Measurements from ENCODE around the gene SORBS2. TPM values are rescaled to one million over a fixed set of nuclear protein-coding genes. Genes with fewer than 3 reads are reported as not detected.
A peak's percentile ranks its signal among the peaks of the same experiment; 100 is the strongest.

SORBS2 gene
- total and polyA plus RNA-seq, 2 of the 8 experiments (the other 6 are each of a cell fraction or from before 2014, with no cell fraction given), result 73.0 to 87.1 TPM

GRCh38 chr4:185560316-185560715 lies 251.7 kb downstream of the SORBS2 start:
- Histone ChIP-seq H2BK12ac (ENCODE audit: low read depth, low read length) (peak overlapping the region; percentile 75; the same call in 1 of the 2 replicates), H3K27ac (ENCODE audit: low read depth, low read length) (no peak overlapping the region), H3K79me2 (ENCODE audit: control insufficient read depth in 1 of 2, insufficient read depth in 2 of 2, low read length in 2 of 2) (no peaks in the 10 kb centered on the region), H3K18ac (ENCODE audit: extremely low read depth, low read length) (peak overlapping the region; percentile 48; the same call in 1 of the 2 replicates), H3K4me3 (ENCODE audit: extremely low read depth in 1 of 4, insufficient read depth in 2 of 4, low read depth in 3 of 4, low read length in 4 of 4) (no peak overlapping the region), H4K91ac (replicated peaks; ENCODE audit: insufficient read length, low read length) (no peak overlapping the region), H3K4ac (replicated peaks; ENCODE audit: insufficient read length, low read depth, low read length) (no peak overlapping the region), H3K36me3 (ENCODE audit: control insufficient read depth in 2 of 4, insufficient read depth in 4 of 4, low read length in 3 of 4) (no peaks in the 10 kb centered on the region), H3K27me3 (replicated peaks in 1 of 4; ENCODE audit: control insufficient read depth in 3 of 4, extremely low read depth in 1 of 4, insufficient read depth in 3 of 4, low read length in 3 of 4) (0 out of 7 replicates have a peak, but pooled peaks cover 0 to 3% (median 0%) of the 10 kb centered on the region in 4 experiments), H2BK120ac (replicated peaks; ENCODE audit: low read depth, low read length) (no peak overlapping the region), H2AK5ac (ENCODE audit: low read depth, low read length) (no peak overlapping the region), H4K20me1 (replicated peaks in 1 of 2; ENCODE audit: control insufficient read depth in 1 of 2, insufficient read depth in 2 of 2, low read length in 2 of 2) (no peaks in the 10 kb centered on the region), H2AFZ (ENCODE audit: low read length) (0 out of 2 replicates have a peak overlapping the region, but pooled peaks have one; percentile 2), H3K9me3 (ENCODE audit: insufficient read depth in 2 of 2, low read depth in 1 of 2, low read length in 1 of 2) (peaks cover 4 to 5% of the 10 kb centered on the region in 2 experiments; a peak in 2 of 4 replicates), H2BK5ac (ENCODE audit: low read depth, low read length) (0 out of 2 replicates have a peak overlapping the region, but pooled peaks have one; percentile 60), H2BK15ac (ENCODE audit: low read length) (no peak overlapping the region), H3K14ac (ENCODE audit: insufficient read length) (no peak overlapping the region), H3K79me1 (ENCODE audit: low read depth, low read length) (no peaks in the 10 kb centered on the region), H3K56ac (replicated peaks; ENCODE audit: insufficient read length, low read depth, low read length) (no peak overlapping the region), H3K4me1 (replicated peaks in 1 of 4; ENCODE audit: control insufficient read depth in 3 of 4, insufficient read depth in 4 of 4, low read length in 3 of 4) (peaks cover 0 to 3% (median under 1%) of the 10 kb centered on the region in 4 experiments; a peak in 1 of 7 replicates), H3K9ac (replicated peaks in 1 of 4; ENCODE audit: extremely low read depth in 1 of 4, low read depth in 3 of 4, low read length in 3 of 4) (no peak overlapping the region), H4K8ac (ENCODE audit: extremely low read depth, insufficient read depth, low read length) (no peak overlapping the region), H3K4me2 (ENCODE audit: insufficient read depth in 1 of 2, low read depth in 2 of 2, low read length in 2 of 2) (no peak overlapping the region), H3K23me2 (ENCODE audit: low read depth, low read length) (no peaks in the 10 kb centered on the region), H4K5ac (ENCODE audit: insufficient read length, low read depth, low read length) (no peak overlapping the region), H3K23ac (ENCODE audit: insufficient read length) (no peak overlapping the region), H2BK20ac (ENCODE audit: low read length) (peak overlapping the region; percentile 61; the same call in 1 of the 2 replicates)
- 87% methylated on average over 5 of the region's 5 CpGs; no CpG with 5 or more reads in 1 of the 2 experiments for WGBS, 2 experiments (ENCODE audit: extremely low coverage in 1 of 2, insufficient coverage in 1 of 2, insufficient read length in 1 of 2, insufficient replicate concordance in 2 of 2, low coverage in 1 of 2, low lambda C conversion rate in 2 of 2, missing lambda C conversion rate in 1 of 2)
- POLR2A ChIA-PET (ENCODE audit: partially characterized antibody), result interaction anchor here (0.5 to 1.9 kb wide), 2 partner anchors 26 to 111 kb away, joined by 3 to 4 read pairs; no protein-coding TSS in a partner anchor
- CTCF ChIA-PET (ENCODE audit: partially characterized antibody), result interaction anchor here (0.7 to 1.6 kb wide), 5 partner anchors 8 to 37 kb away, joined by 3 to 7 read pairs (median 4); no protein-coding TSS in a partner anchor
- no peak for TF ChIP-seq HDAC6 (IDR thresholded peaks at IDR 0.05; ENCODE audit: low read depth, low read length)
- TF ChIP-seq YY1 (IDR thresholded peaks at IDR 0.05; ENCODE audit: low read depth, low read length), result no peak
- TF ChIP-seq NRF1 (IDR thresholded peaks at IDR 0.05; ENCODE audit: low read depth, low read length), result no peak
- no peak for TF ChIP-seq NANOG (IDR thresholded peaks at IDR 0.05; ENCODE audit: insufficient read depth, low read depth, low read length, poor library complexity, severe bottlenecking)
- TF ChIP-seq, protein P1, sequence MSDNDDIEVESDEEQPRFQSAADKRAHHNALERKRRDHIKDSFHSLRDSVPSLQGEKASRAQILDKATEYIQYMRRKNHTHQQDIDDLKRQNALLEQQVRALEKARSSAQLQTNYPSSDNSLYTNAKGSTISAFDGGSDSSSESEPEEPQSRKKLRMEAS (IDR thresholded peaks at IDR 0.05), result no peak
- TF ChIP-seq RNF2 (IDR thresholded peaks at IDR 0.05; ENCODE audit: borderline replicate concordance, low read depth, low read length, missing control alignments, poor library complexity, severe bottlenecking), result no peak
- no peak for DNase-seq (ENCODE audit: low read depth in 1 of 2, low spot score in 2 of 2)
- no peak for FAIRE-seq
